ENCODE measurements around the gene CCSER1.
"Not testable (repeated sequence)": the region's sequence is repeated elsewhere in the genome, so short reads cannot be mapped to it uniquely, and the experiment has no call there.

The CCSER1 gene

GRCh38 chr4:91317434-91317833, 1190.2 kb downstream of the CCSER1 start:
- no peak for DNase-seq

- no peak for DNase-seq
Observed at GRCh38 chr4:91319556-91320268, 1192.5 kb downstream of the CCSER1 start.

- no peak for DNase-seq
Observed at GRCh38 chr4:91322961-91323360, 1195.8 kb downstream of the CCSER1 start.

GRCh38 chr4:91325495-91325894, 1198.3 kb downstream of the CCSER1 start:
- no peak for DNase-seq

GRCh38 chr4:91326167-91326566, 1199.0 kb downstream of the CCSER1 start:
- DNase-seq = not testable (repeated sequence)

GRCh38 chr4:91330555-91331137, 1203.5 kb downstream of the CCSER1 start:
- no peak for DNase-seq

- no peak for DNase-seq
Observed at GRCh38 chr4:91340822-91341221, 1213.6 kb downstream of the CCSER1 start.

GRCh38 chr4:91345632-91346031, 1218.4 kb downstream of the CCSER1 start:
- DNase-seq = no peak

- DNase-seq = not testable (repeated sequence)
Observed at GRCh38 chr4:91356496-91356895, 1229.3 kb downstream of the CCSER1 start.

- not testable (repeated sequence) for DNase-seq
Observed at GRCh38 chr4:91358016-91358415, 1230.8 kb downstream of the CCSER1 start.

- DNase-seq = not testable (repeated sequence)
Observed at GRCh38 chr4:91358621-91359020, 1231.4 kb downstream of the CCSER1 start.

- no peak for DNase-seq
Observed at GRCh38 chr4:91359041-91360031, 1232.1 kb downstream of the CCSER1 start.

GRCh38 chr4:91362125-91362524, 1234.9 kb downstream of the CCSER1 start:
- DNase-seq = no peak

GRCh38 chr4:91366554-91366953, 1239.4 kb downstream of the CCSER1 start:
- no peak for DNase-seq

- no peak for DNase-seq
Observed at GRCh38 chr4:91369116-91369515, 1241.9 kb downstream of the CCSER1 start.

GRCh38 chr4:91373546-91373945, 1246.4 kb downstream of the CCSER1 start:
- no peak for DNase-seq

GRCh38 chr4:91405431-91405830, 1278.2 kb downstream of the CCSER1 start:
- DNase-seq = not testable (repeated sequence)

- no peak for DNase-seq
Observed at GRCh38 chr4:91422011-91422410, 1294.8 kb downstream of the CCSER1 start.

- DNase-seq = no peak
Observed at GRCh38 chr4:91426725-91427124, 1299.5 kb downstream of the CCSER1 start.

GRCh38 chr4:91427171-91427570, 1300.0 kb downstream of the CCSER1 start:
- DNase-seq = no peak

- DNase-seq = no peak
Observed at GRCh38 chr4:91434631-91435030, 1307.4 kb downstream of the CCSER1 start.

GRCh38 chr4:91436556-91436955, 1309.4 kb downstream of the CCSER1 start:
- DNase-seq = no peak

- DNase-seq = no peak
Observed at GRCh38 chr4:91447168-91447567, 1320.0 kb downstream of the CCSER1 start.
